GDM1 (cell line): Measurements from ENCODE around the gene MAG.

Experiments used
- DNase-seq: peaks from one replicate; lab custom pipeline; 2025; lab: John Stamatoyannopoulos, UW

The MAG gene

DNA sequence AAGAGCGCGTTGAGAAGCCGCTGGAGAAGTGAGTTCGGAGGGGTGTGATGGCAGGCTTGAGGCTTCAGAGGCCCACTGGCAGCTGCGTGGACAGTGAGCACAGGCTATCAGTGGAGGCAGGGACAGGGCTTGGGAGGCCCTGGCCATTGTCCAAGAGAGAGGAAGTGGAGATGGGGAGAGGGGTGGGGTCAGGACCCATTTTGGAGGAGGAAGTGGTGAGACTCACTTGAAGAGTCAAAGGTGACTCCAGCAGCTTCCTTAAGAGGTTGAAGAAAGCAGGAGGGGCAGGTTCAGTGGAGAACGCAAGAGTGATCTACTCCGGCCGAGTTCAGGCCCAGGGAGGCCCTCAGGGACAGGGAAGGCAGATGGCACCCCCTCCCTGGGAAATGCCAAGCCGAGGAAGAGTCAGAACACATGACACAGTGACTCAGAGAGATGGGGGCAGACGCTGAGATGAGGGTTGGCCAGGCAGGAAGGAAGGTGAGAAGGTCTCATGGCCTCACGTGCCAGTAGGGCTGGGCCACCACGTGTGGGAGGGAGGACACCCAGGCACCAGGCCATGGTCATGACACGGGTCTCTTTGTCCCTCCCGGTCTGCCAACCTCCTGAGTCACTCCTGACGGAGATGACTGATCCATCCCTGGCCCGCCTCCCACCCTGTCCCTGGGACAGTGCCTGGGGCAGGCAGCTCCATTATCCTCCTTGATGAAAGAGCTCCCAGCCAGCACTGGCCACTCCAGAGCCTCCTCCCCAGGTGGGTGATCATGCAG lies 26.9 kb downstream of the MAG start:
- DNase-seq: no peak

DNA sequence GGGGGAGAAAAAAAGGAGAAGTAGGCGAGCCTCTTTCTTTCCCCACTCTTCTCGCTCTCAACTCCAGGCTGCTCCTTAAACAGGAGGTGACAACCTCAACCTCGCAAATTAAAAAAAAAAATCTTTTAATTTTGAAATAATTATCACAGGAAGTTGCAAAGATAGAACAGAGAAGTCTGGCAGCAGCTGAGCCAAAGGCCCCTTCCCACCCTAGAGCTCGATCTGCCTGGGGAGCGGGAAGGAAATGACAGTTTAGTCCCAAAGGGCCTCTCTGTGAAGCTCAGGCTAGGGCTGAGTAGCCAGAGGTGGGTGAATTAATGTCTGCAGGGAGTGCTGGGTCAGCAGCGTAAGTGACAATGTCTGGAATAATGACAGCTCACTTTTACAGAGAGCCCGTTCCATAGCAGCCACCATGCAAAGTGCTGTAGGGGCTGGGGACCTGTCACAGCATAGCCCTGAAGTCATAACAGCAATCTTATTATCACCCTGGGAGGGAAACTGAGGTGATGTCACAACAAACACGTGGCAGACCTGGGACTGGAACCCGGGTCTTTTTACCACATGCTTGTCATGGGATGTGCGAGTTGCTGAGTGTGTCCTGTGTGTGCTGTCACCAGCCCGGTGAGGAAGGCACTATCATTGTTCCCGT lies 28.2 kb downstream of the MAG start:
- DNase-seq: peak; percentile 11

- no peak for DNase-seq
Observed at GRCh38 chr19:35321291-35321690, 29.3 kb downstream of the MAG start.

GRCh38 chr19:35322014-35322413 lies 30.1 kb downstream of the MAG start:
- DNase-seq: no peak

GRCh38 chr19:35327642-35328041 lies 35.7 kb downstream of the MAG start:
- no peak for DNase-seq

GRCh38 chr19:35328851-35329285 lies 36.9 kb downstream of the MAG start, which contains the start of gene CD22:
TSS of gene CD22 (plus strand) at chr19:35329187. CDS start at chr19:35332041, 2,854 bp downstream.
- DNase-seq: peak; percentile 67

DNA sequence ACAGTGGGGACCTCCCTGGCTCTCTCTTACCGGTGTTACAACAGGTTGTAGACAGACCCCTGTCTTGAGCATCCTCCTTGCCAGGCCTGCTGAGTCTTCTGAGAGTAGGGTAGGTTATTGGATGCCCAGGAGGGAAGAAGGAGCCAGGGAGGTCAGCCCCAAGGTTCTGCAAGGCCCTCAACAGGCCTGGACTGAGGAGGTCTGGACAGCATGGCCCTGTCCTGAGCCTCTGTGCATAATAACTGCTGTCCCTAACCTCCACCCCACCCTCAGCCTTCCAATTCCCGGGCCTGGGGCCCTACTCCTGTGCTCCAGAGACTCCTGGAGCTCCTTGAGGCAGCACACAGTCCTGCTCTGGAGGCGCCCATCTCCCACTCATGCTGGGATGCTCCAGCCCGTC lies 37.4 kb downstream of the MAG start:
- no peak for DNase-seq

GRCh38 chr19:35330475-35330874 lies 38.5 kb downstream of the MAG start:
- no peak for DNase-seq

- no peak for DNase-seq
Observed at GRCh38 chr19:35331551-35332214, 39.7 kb downstream of the MAG start.

- DNase-seq: no peak
Observed at GRCh38 chr19:35332817-35333216, 40.9 kb downstream of the MAG start.

- no peak for DNase-seq
Observed at GRCh38 chr19:35334144-35334753, 42.3 kb downstream of the MAG start.

DNA sequence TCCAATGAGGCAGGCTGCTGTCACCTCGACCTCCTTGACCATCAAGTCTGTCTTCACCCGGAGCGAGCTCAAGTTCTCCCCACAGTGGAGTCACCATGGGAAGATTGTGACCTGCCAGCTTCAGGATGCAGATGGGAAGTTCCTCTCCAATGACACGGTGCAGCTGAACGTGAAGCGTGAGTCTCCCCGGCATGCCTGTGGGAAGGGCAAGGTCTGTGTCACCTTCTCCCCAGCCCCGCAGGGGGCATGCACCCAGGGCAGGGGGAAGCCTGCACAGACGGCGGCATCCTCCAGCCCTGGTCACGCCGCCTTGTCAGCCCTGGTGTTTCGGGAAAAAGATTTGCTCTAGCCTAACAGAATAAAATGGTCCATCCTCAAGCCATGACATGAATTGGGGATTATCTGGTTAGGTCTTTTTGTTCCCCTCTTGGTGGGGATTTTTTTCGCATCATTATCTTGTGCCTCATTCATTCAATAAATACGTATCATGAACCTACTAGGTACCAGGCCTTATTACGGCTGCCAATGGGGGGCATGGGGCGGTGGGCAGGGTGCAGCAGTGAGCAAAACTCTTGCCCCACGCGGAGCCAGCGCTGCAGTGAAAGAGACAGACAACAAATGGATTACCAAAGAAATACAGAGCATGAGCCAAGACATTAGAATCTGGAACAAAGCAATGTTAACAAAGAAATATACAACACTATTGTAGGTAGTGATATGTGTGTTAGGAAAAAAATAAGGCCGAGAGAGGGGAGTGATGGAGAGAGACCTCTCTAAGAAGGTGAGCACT lies 44.4 kb downstream of the MAG start:
- no peak for DNase-seq

DNA sequence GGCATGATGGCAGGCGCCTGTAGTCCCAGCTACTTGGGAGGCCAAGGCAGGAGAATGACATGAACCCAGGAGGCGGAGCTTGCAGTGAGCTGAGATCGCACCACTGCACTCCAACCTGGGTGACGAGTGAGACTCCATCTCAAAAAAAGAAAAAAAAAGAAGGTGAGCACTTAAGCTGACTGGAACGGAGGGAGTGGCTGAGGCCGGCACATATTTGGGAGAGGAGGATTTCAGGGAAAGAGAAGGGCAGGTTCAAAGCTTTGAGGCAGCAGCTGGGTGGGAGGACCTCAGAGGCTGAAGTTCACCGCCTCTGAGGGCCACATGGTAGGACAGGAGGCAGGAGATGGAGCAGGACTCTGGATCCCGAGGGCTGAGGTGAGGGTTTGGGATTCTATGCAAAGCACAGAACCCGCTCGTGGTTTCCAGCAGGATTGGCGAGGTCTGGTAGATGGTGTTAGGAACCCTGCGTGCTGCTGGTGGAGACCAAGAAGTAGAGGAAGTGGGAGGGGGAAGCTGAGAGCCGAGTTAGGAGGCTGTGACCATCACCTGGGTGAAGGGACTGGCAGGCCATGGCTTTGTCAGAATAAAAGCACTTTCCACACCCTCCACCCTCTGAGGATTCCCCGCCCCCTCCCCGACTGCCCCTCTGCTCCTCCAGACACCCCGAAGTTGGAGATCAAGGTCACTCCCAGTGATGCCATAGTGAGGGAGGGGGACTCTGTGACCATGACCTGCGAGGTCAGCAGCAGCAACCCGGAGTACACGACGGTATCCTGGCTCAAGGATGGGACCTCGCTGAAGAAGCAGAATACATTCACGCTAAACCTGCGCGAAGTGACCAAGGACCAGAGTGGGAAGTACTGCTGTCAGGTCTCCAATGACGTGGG lies 45.4 kb downstream of the MAG start:
- DNase-seq: no peak

GRCh38 chr19:35337984-35338296 lies 46.0 kb downstream of the MAG start:
- DNase-seq: no peak

DNA sequence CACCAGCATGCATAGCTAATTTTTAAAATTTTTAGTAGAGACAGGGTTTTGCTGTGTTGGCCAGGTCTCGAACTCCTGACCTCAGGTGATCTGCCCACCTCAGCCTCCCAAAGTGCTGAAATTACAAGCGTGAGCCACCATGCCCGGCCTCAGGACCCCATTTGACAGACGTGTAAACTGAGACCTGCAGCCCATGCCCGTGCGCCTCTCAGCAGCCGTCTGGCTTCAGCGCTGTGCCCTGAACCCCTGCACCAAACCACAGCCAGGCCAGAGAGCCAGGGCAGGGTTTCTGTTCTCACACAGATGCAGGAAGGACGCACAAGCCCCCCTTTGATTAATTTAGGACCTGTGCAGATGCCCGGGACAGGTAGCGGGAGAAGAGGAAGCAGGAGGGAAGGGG lies 48.5 kb downstream of the MAG start:
- no peak for DNase-seq

DNA sequence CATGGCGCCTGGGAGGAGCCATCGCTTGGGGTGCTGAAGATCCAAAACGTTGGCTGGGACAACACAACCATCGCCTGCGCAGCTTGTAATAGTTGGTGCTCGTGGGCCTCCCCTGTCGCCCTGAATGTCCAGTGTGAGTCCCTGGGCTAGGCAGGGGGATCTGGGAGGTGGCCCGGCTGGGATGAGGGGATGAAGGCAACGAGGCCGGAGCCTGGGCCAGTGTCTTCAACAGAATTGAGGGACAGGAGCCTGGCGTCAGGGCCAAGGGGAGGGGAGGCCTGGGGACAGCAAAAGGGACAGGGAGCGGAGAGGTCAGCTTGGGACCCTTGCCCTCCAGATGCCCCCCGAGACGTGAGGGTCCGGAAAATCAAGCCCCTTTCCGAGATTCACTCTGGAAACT lies 49.0 kb downstream of the MAG start:
- no peak for DNase-seq

DNA sequence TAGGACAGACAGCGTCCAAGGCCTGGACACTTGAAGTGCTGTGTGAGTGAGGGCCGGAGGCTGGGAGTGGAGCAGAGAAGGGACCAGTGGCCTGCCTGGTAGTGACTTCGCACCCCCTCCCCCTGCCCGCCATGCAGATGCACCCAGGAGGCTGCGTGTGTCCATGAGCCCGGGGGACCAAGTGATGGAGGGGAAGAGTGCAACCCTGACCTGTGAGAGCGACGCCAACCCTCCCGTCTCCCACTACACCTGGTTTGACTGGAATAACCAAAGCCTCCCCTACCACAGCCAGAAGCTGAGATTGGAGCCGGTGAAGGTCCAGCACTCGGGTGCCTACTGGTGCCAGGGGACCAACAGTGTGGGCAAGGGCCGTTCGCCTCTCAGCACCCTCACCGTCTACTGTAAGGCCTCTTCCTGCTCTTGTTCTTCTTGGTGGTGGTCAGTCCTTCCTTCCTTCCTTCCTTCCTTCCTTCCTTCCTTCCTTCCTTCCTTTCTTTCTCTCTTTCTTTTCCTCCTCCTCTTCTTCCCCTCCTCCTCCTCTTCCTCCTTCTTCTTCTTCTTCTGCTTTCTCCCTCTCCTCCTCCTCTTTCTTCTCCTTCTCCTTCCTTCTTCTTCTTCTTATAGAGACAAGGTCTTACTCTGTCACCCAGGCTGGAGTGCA lies 49.7 kb downstream of the MAG start:
- no peak for DNase-seq

- no peak for DNase-seq
Observed at GRCh38 chr19:35342430-35342829, 50.5 kb downstream of the MAG start.

- no peak for DNase-seq
Observed at GRCh38 chr19:35344511-35345031, 52.6 kb downstream of the MAG start.

DNA sequence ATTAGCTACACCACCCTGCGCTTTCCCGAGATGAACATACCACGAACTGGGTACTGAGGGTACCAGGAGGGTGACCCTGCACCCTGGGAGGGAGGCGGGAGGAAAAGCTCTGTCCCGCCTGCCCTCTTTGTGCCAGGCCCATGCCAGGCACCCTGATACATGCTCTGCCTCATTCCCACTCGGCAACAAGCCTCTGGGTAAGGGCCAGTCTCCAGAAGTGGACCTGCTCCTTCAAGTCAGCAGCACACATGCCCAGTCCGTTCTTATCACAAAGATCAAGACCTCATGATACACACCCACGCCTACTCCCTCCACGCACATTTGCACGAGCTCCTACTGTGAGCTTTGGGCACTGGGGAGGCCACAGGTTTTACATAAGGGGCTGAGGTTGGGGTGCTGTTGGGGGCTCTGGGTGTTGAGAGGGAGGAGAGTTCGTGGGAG lies 53.7 kb downstream of the MAG start:
- DNase-seq: no peak
